NB4 (cell line): ENCODE data around the gene CDH13.

Source experiments
- DNase-seq: peaks from one replicate; pipeline ENCODE4 v3.0.0; 2010; ENCODE audit warnings: low read depth
- H3K4me3 ChIP-seq: one replicate; pipeline ENCODE4 v1.5.1; 2011; ENCODE audit warnings: mild to moderate bottlenecking, low read depth, low read length, moderate library complexity
- MYC ChIP-seq: IDR thresholded peaks from 2 replicates; pipeline ENCODE4 v1.6.1; 2011; ENCODE audit warnings: low read depth, low read length
- POLR2A ChIP-seq: IDR thresholded peaks from 2 replicates; pipeline ENCODE4 v1.6.1; 2011; ENCODE audit warnings: mild to moderate bottlenecking; ENCODE audit not compliant: insufficient read length; ENCODE audit errors: extremely low read depth
- TF ChIP-seq, protein P1 (sequence below): IDR thresholded peaks from one replicate; pipeline ENCODE4 v1.5.1; 2012; ENCODE audit warnings: low read depth, low read length
- TF ChIP-seq, protein P2 (sequence below): IDR thresholded peaks from 2 replicates; pipeline ENCODE4 v1.6.1; 2011; ENCODE audit warnings: low read depth, low read length

The CDH13 gene

GRCh38 chr16:82783933-82784572 is 157.3 kb downstream of the CDH13 start:
- no peak overlapping the region for H3K4me3 ChIP-seq
- TF ChIP-seq, protein P1, sequence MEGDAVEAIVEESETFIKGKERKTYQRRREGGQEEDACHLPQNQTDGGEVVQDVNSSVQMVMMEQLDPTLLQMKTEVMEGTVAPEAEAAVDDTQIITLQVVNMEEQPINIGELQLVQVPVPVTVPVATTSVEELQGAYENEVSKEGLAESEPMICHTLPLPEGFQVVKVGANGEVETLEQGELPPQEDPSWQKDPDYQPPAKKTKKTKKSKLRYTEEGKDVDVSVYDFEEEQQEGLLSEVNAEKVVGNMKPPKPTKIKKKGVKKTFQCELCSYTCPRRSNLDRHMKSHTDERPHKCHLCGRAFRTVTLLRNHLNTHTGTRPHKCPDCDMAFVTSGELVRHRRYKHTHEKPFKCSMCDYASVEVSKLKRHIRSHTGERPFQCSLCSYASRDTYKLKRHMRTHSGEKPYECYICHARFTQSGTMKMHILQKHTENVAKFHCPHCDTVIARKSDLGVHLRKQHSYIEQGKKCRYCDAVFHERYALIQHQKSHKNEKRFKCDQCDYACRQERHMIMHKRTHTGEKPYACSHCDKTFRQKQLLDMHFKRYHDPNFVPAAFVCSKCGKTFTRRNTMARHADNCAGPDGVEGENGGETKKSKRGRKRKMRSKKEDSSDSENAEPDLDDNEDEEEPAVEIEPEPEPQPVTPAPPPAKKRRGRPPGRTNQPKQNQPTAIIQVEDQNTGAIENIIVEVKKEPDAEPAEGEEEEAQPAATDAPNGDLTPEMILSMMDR, result no peak
- TF ChIP-seq, protein P2, sequence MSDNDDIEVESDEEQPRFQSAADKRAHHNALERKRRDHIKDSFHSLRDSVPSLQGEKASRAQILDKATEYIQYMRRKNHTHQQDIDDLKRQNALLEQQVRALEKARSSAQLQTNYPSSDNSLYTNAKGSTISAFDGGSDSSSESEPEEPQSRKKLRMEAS, result no peak
- TF ChIP-seq POLR2A (no peak), MYC (no peak)
- no peak for DNase-seq

DNA sequence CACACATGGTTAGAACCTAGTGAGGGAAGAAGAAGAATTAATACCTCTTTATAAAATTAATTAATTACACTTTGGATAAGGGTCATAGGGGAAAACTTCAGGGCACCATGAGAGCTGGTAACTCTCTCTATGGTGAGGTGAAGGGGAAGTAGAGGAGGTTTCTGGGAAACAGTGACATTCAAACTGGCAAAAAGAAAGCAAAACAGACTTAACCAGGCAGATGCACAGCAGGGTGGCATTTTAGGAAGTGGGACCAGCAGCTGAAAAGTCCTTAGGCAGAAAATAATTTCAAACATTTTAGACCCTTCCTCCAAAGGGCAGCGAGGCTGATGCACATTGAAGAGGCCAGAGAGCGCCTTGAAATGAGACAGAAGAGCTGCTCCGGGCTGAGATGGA is 157.8 kb downstream of the CDH13 start:
- no peak for DNase-seq
- no peak overlapping the region for H3K4me3 ChIP-seq
- TF ChIP-seq, protein P1, result no peak
- TF ChIP-seq MYC (no peak), POLR2A (no peak)
- TF ChIP-seq, protein P2, result no peak

DNA sequence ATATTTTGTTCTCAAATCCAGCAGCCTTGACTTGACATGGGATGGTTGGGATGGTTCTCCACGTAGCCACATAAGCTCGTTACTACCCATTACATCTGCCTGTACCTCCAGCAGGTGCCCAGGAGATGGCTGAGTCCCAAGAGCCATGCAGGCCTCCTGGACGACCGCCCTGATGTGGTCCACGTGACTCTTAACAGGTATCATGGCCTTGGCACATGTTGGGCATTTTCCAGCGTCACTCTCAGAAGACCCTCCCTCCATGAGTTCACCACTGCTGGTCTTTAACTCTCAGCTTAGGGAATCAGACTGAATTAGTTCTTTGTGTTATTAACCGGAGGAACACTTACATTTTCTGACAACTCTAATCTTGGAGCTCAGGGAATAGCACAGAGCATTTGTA is 161.5 kb downstream of the CDH13 start:
- DNase-seq, result no peak
- TF ChIP-seq, protein P1, result no peak
- no peak for TF ChIP-seq MYC
- TF ChIP-seq, protein P2, result no peak
- TF ChIP-seq POLR2A, result no peak
- no peak overlapping the region for H3K4me3 ChIP-seq

DNA sequence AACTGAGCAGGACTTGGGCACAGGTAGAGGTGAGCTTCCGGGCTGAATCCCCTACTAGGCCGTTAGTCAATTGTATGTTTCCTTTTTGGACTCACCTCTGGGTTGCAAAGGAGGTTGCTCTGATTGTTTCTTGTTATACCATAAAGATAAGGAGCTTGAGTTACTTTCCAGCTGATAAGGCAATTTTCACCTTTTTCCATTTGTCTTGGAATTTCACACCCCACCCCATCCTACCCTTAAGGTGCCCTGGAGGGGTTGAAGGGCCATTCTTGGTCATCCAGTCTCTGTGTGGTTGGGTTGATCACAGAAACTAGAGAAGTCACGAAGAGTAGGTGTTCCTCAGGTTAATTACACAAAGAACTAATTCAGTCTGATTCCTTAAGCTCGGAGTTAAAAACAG is 162.2 kb downstream of the CDH13 start:
- TF ChIP-seq POLR2A (no peak), MYC (no peak)
- TF ChIP-seq, protein P1, result no peak
- TF ChIP-seq, protein P2, result no peak
- DNase-seq, result no peak
- H3K4me3 ChIP-seq, result no peak overlapping the region

DNA sequence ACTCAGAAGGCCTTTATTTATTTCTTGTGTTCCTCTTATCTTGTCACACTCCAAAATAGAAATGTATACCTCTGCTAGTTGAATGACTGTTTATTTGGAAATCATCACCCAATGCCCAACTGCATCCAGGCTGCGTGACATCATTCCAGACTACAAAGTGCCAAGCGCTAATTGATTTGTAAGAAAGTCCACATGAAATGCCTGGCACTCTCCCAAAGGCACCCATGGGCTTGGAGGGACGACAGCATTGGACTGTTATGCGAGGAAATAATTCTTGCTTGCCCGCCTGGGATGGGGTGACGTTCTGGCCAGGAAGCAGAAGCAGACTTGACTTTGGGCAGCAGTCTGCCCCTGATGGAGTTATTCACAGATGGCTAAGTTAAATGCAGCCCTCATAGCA is 165.9 kb downstream of the CDH13 start:
- DNase-seq, result no peak
- TF ChIP-seq, protein P2, result no peak
- no peak for TF ChIP-seq MYC
- TF ChIP-seq, protein P1, result no peak
- no peak for TF ChIP-seq POLR2A

More for the DNA sequence above, 165.9 kb downstream of the CDH13 start:
- no peak overlapping the region for H3K4me3 ChIP-seq
